DMS79 (cell line): ENCODE data around the gene MAML3.
"Not testable (repeated sequence)": the region's sequence is repeated elsewhere in the genome, so short reads cannot be mapped to it uniquely, and the experiment has no call there.

ENCODE experiments used
- DNase-seq: peaks from one replicate; lab custom pipeline; 2025; lab: John Stamatoyannopoulos, UW

MAML3 gene

GRCh38 chr4:139725236-139725635, 428.7 kb downstream of the MAML3 start:
- no peak for DNase-seq

GRCh38 chr4:139721789-139722188, 432.2 kb downstream of the MAML3 start:
- DNase-seq = no peak

- no peak for DNase-seq
Observed at GRCh38 chr4:139720806-139721205, 433.2 kb downstream of the MAML3 start.

GRCh38 chr4:139719381-139720101, 434.4 kb downstream of the MAML3 start:
- DNase-seq = no peak

GRCh38 chr4:139718833-139719232, 435.2 kb downstream of the MAML3 start:
- DNase-seq = no peak

GRCh38 chr4:139718358-139718757, 435.6 kb downstream of the MAML3 start:
- no peak for DNase-seq

- no peak for DNase-seq
Observed at GRCh38 chr4:139715746-139716391, 438.1 kb downstream of the MAML3 start.

- DNase-seq = no peak
Observed at GRCh38 chr4:139712882-139713281, 441.1 kb downstream of the MAML3 start.

GRCh38 chr4:139711461-139711860, 442.5 kb downstream of the MAML3 start:
- DNase-seq = no peak

GRCh38 chr4:139710073-139710472, 443.9 kb downstream of the MAML3 start:
- DNase-seq = no peak

GRCh38 chr4:139709660-139710059, 444.3 kb downstream of the MAML3 start:
- no peak for DNase-seq

- no peak for DNase-seq
Observed at GRCh38 chr4:139704915-139705485, 449.0 kb downstream of the MAML3 start.

- DNase-seq = no peak
Observed at GRCh38 chr4:139700568-139700967, 453.4 kb downstream of the MAML3 start.

GRCh38 chr4:139698167-139698925, 455.6 kb downstream of the MAML3 start:
- DNase-seq = not testable (repeated sequence)

GRCh38 chr4:139696491-139696890, 457.5 kb downstream of the MAML3 start:
- no peak for DNase-seq

- no peak for DNase-seq
Observed at GRCh38 chr4:139694522-139695107, 459.4 kb downstream of the MAML3 start.

GRCh38 chr4:139692309-139693012, 461.5 kb downstream of the MAML3 start:
- no peak for DNase-seq

- no peak for DNase-seq
Observed at GRCh38 chr4:139690419-139690818, 463.6 kb downstream of the MAML3 start.

- DNase-seq = no peak
Observed at GRCh38 chr4:139689093-139689722, 464.8 kb downstream of the MAML3 start.

- no peak for DNase-seq
Observed at GRCh38 chr4:139686988-139687387, 467.0 kb downstream of the MAML3 start.

GRCh38 chr4:139686130-139686529, 467.9 kb downstream of the MAML3 start:
- DNase-seq = no peak
